Measurements from ENCODE around the gene KRTAP5-4. TPM values are rescaled to one million over a fixed set of nuclear protein-coding genes. Genes with fewer than 3 reads are reported as not detected.

KRTAP5-4 gene
- total RNA-seq, 1 donor from 2014 or later: not detected

- Mint-ChIP-seq H3K4me1 (no peaks in the 10 kb centered on the region), H3K9me3 (no peaks in the 10 kb centered on the region), H3K27me3 (ENCODE audit: low read depth) (peaks cover 45% of the 10 kb centered on the region), H3K4me3 (no peak overlapping the region), H3K27ac (no peak overlapping the region), H3K36me3 (no peaks in the 10 kb centered on the region)
- DNase-seq (ENCODE audit: low spot score in 2 of 2, unreplicated experiment in 2 of 2): peak in 1 of 2 experiments; percentile 63
- TF ChIP-seq CTCF (IDR thresholded peaks at IDR 0.05; ENCODE audit: unreplicated experiment): peak; percentile 83
Measured at GRCh38 chr11:1640076-1640946, 18.4 kb upstream of the KRTAP5-4 start.

GRCh38 chr11:1639666-1640065, 17.7 kb upstream of the KRTAP5-4 start:
- TF ChIP-seq CTCF (IDR thresholded peaks at IDR 0.05; ENCODE audit: unreplicated experiment): no peak
- peaks cover 47% of the 10 kb centered on the region for H3K27me3 Mint-ChIP-seq (ENCODE audit: low read depth)
- H3K27ac Mint-ChIP-seq: no peak overlapping the region
- H3K4me3 Mint-ChIP-seq: no peak overlapping the region
- no peak for DNase-seq (ENCODE audit: low spot score in 2 of 2, unreplicated experiment in 2 of 2)
- no peaks in the 10 kb centered on the region for H3K4me1 Mint-ChIP-seq
- no peaks in the 10 kb centered on the region for H3K9me3 Mint-ChIP-seq
- H3K36me3 Mint-ChIP-seq: no peaks in the 10 kb centered on the region

DNA sequence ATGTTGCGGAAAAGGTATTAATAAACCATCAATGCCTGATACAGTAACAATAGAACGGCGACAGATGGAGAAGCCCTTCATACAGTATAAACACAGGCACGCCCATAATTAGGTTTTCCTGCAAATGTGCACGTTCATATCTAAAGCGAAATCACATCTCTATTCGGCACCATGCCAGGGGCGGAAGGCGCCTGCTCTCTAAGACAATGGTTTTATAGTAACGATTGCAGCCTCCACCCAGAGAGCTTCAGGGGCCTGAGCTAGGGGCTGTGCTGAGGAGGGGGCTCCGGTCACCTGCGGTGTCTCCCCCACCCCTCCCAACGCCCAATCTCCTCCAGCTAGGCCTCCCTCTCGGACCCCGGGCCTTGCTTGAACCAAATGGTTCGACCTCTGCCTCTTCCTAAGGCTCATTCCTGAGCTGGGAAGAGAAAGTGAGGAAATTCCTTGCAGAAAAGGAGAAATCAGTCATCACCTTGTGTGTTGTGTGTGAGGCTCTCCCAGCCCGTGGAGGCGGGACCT, 17.2 kb upstream of the KRTAP5-4 start:
- H3K36me3 Mint-ChIP-seq: no peaks in the 10 kb centered on the region
- H3K9me3 Mint-ChIP-seq: no peaks in the 10 kb centered on the region
- no peak overlapping the region for H3K27ac Mint-ChIP-seq
- DNase-seq (ENCODE audit: low spot score in 2 of 2, unreplicated experiment in 2 of 2): no peak
- H3K4me3 Mint-ChIP-seq: no peak overlapping the region
- no peak for TF ChIP-seq CTCF (IDR thresholded peaks at IDR 0.05; ENCODE audit: unreplicated experiment)
- H3K4me1 Mint-ChIP-seq: no peaks in the 10 kb centered on the region
- peaks cover 48% of the 10 kb centered on the region for H3K27me3 Mint-ChIP-seq (ENCODE audit: low read depth)

DNA sequence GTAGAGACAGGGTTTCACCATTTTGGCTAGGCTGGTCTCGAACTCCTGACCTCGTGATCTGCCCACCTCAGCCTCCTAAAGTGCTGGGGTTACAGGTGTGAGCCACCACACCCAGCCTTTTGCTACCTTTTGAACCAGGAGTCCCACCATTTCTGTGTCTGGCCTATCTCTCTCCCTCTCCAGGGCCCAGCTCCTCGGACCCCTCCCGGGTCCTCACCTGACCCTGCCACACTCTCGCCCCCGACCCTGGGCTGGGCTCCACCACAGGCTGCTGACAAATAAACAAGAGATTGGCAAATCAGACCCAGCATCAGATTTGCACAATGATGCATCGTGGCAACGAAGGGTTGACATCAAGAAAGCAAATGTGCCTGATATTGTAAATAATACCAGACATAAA, 16.4 kb upstream of the KRTAP5-4 start:
- TF ChIP-seq CTCF (IDR thresholded peaks at IDR 0.05; ENCODE audit: unreplicated experiment): no peak
- DNase-seq (ENCODE audit: low spot score in 2 of 2, unreplicated experiment in 2 of 2): no peak
- Mint-ChIP-seq H3K9me3 (no peaks in the 10 kb centered on the region), H3K4me3 (no peak overlapping the region), H3K27me3 (ENCODE audit: low read depth) (peaks cover 51% of the 10 kb centered on the region), H3K4me1 (no peaks in the 10 kb centered on the region), H3K27ac (no peak overlapping the region), H3K36me3 (no peaks in the 10 kb centered on the region)

DNA sequence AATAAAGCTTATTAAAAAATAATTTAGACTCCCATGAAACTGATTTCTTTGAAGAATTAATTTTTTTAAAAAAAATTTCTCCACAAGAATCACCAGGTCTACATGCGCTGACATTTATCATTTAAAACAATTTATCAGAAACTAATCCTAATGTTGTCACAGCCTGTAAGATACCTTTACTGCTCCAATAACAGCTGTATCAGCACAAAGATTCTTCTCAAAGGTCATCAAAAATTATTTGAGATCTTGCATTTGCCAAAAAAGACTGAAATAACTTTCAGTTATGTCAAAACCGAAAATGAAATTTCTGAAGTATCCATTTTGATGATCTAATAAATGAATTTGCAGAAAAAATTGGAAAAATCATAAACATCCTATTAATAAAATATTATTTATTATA, 15.7 kb upstream of the KRTAP5-4 start:
- no peak for TF ChIP-seq CTCF (IDR thresholded peaks at IDR 0.05; ENCODE audit: unreplicated experiment)
- no peak for DNase-seq (ENCODE audit: low spot score in 2 of 2, unreplicated experiment in 2 of 2)
- no peak overlapping the region for H3K4me3 Mint-ChIP-seq
- no peaks in the 10 kb centered on the region for H3K36me3 Mint-ChIP-seq
- H3K27ac Mint-ChIP-seq: no peak overlapping the region
- no peaks in the 10 kb centered on the region for H3K9me3 Mint-ChIP-seq
- peaks cover 58% of the 10 kb centered on the region for H3K27me3 Mint-ChIP-seq (ENCODE audit: low read depth)
- peaks cover 3% of the 10 kb centered on the region for H3K4me1 Mint-ChIP-seq
